LoVo (cell line): ENCODE results near the gene MOB3B.
"Not testable (repeated sequence)": the region's sequence is repeated elsewhere in the genome, so short reads cannot be mapped to it uniquely, and the experiment has no call there.

Source experiments
- DNase-seq: peaks from one replicate; pipeline ENCODE4 v3.0.0-alpha.2; 2016; ENCODE audit warnings: low spot score

MOB3B gene

DNA sequence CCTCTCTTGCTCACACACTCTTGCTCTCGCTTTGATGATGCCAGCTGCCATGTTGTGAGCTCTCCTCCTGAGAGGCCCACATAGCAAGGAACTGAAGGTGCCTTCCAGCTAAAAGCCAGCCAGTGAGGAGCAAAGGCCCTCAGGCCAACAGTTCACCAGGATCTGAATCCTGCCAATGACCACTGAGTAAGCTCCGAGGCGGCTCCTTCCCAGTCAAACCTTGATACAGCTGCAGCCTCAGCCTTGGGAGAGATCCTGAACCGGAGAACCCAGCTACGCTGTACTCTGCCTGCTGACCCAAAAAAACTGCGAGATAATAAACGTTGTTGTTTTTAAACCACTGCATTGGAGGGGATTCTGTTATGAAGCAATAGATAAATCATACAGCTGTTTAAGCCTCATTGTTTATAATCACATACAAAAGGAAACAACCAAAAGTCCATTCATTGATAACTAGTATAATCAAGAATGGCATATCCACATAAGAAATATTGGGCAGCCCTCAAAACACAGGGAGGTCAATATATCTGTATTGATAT lies 54.5 kb downstream of the MOB3B start:
- no peak for DNase-seq

DNA sequence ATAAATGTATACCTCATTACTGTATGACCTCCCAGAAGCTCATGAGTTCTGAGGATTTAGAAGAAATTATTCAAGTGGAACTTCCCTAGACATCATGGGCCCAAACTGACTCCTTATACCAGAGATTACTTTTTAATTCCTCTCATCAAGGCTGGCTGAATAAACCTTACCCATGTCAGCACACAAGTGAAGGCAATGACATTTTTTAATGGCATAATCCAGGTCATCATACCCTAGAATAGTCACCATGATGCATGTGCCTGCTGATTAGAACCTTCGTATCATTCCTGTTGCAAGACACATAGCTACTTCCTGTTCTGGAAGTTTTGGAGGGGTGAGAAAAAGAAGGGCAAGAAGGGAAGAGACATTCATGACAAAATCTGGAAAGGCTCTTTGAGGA lies 55.3 kb downstream of the MOB3B start:
- no peak for DNase-seq

- no peak for DNase-seq
Measured at GRCh38 chr9:27473111-27473529, 56.5 kb downstream of the MOB3B start.

DNA sequence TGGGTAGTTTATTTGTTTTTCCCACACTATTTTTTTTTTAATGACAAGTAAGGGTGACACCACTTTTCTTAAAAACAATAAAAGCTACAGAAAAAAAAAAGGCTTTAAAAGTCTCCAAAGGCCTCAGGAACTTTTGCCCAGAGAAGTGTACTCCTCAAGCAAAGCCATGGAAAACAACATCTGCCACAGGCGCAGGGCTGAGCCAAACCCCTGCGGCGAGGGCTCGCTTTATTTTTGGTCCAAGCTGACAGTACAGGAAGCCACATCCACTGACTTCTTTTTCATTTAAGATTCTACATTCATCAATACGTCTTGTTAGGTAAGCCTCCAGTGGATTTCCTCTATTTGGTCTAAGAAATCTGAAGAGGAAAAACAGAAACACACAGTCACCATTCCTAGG lies 57.4 kb downstream of the MOB3B start:
- DNase-seq: no peak

- no peak for DNase-seq
Measured at GRCh38 chr9:27471789-27472188, 57.8 kb downstream of the MOB3B start.

DNA sequence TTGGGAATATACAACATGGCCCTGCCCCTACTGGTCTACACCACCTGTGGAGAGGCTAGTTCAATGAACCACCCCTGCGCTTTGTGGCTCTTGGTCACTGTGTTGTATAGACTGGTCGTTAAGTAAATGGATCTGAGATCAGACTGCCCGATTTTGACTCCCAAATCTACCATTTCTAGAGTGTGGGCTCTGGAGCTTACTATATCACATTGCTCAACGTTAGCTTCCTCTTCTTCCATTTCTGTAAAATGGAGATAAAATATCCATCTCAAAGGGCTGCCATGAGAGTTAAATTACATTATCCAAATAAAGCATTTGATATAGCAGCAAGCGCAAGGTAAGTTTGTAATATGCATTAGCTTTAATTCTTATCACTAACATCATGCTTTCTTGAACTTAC lies 58.2 kb downstream of the MOB3B start:
- DNase-seq: no peak

- no peak for DNase-seq
Measured at GRCh38 chr9:27470291-27470856, 59.2 kb downstream of the MOB3B start.

DNA sequence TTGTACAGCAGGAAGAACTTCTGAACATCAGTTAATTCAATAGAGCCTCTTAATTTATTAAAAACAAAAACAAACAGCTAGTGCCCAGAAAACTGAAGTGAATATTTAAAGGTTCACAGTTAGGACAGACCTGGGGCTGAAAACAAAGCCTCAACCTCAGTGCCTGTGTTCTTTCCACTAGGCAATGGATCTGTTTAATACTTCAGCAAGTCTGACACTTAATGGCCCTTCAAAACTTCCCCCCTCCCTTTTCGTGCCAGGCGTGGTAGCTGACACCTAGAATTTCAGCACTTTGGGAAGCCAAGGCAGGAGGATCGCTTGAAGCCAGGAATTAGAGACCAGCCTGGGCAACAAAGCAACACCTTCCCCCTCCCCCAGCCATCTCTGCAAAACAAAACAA lies 60.1 kb downstream of the MOB3B start:
- DNase-seq: no peak

DNA sequence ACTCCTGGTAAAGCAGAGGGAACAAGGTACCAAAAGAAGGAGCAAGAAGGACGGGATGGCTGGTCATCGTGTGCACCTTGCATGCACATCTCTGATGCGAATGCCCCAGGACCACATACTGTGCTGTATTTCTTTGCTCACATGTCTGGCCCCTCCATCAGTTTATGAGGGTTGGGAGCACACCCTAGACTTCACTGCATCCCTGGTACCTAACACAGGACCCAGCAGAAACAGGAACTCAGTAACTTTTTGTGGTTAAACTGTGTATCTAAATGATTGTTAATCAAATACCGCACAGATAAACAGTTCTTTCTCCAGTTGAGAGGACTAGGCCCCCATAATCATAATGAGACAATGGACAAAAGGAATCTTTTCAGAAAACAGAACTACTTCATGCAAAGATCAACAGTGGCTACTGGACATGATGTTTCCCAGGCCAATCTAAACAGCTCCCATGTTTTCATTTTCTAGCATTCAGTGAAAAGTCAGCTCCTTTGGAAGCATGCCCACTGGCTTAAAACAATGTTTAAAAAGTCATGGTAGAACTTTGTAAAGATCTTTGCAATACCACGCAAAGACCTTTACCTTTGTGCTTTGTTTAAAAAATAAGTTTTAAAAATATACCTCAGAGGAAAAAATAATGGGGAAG lies 61.0 kb downstream of the MOB3B start:
- no peak for DNase-seq

GRCh38 chr9:27468000-27468399 lies 61.6 kb downstream of the MOB3B start:
- no peak for DNase-seq

- no peak for DNase-seq
Measured at GRCh38 chr9:27467486-27467885, 62.1 kb downstream of the MOB3B start.

GRCh38 chr9:27466516-27466915 lies 63.1 kb downstream of the MOB3B start:
- DNase-seq: not testable (repeated sequence)

GRCh38 chr9:27464950-27465349 lies 64.7 kb downstream of the MOB3B start:
- DNase-seq: not testable (repeated sequence)

GRCh38 chr9:27462846-27463245 lies 66.8 kb downstream of the MOB3B start:
- no peak for DNase-seq

DNA sequence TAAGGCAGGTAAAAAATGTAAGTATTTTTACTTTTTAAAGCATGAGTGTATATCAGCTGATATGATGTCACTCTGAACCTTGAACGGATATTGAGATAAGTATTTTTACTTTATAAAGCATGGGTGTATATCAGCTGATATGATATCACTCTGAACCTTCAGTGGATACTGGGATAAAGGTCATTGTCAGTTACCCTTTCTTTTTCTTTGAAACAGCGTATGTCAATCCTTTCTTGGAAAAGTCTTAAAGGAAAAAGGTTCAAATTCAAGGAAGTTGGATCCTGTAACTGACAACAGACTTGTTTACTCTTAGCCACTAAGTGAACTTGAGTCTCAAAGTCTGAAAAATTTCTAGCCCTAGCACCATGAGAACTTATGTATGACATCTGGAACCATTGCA lies 67.2 kb downstream of the MOB3B start:
- no peak for DNase-seq

GRCh38 chr9:27460226-27461023 lies 69.2 kb downstream of the MOB3B start:
- DNase-seq: no peak

DNA sequence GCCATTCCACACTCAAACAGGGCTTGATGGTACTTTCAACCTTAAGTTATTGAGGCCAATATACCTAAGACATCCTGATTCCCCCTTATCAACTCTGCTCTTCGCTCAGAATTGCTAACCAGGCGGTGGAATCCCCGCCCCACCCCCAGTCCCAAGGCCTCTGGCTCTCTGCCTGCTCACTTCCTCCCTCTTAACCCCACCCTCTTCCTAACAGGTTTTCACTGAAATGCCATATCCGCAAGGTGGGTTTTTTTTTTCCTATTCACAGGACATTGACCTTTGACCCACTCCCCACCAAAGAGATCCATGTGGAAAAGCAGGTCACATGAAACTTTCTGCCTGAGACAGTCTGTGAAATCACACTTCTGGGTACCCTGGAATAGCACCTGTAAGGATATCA lies 72.2 kb downstream of the MOB3B start:
- peak; percentile 0 for DNase-seq

DNA sequence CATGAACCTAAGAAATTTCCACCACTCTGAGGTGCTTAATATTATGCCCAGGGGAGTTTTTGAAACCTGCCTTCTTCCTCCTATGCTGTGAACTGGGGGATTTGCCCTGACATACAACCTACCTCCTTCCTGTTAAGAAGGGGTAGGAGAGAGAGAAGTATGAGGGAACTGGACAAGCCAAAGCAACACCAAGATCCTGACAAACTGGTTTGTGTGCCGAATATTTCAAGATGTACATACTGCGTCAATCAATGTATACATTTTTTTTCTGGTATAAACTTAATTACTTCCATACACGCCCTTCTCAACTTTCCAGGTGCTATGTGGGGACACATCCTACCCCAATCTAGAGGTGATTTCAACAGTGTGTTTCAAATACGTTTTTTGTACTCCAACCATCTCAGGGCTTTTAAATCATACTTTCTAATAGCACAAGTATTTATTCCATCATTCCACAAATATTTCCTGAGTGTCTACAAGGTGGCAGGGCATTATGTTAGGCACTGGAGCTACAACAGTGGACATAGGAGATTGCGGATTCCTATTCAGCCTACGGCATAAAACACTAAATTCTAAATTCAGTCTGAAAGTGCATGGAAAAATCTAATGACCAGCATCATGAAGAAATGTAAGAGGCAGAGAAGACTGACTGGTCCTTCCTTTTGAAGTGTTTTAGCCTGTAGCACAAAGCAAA lies 75.6 kb downstream of the MOB3B start:
- no peak for DNase-seq

DNA sequence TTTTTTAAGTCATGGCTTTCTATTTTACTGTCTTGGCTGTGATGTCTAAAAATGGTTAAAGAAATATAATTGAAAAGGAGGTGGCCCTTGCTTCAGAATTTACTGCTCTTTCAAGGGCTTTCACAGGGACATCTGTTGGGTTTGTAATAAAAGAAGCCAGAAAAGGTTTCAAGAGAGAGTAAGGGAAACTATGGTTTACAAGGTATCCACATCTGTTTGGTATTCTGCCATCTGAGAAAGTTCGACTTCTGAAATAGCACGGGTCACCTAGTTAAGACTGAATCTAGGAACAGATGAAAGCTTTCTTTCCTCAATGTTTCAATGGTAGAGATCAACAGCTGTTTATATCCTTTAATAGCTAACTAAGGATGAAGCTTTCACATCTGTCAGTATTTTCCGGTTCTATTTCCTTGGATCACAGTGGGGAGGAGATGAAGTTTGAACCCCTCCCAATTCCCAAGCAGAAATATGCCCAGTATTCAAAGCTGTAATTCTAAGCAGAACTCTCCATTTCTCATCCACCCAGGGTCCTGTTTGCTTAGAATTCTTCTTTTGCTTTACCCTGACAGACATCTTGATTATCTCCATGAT lies 78.3 kb downstream of the MOB3B start:
- DNase-seq: no peak

GRCh38 chr9:27450752-27451151 lies 78.9 kb downstream of the MOB3B start:
- DNase-seq: no peak

DNA sequence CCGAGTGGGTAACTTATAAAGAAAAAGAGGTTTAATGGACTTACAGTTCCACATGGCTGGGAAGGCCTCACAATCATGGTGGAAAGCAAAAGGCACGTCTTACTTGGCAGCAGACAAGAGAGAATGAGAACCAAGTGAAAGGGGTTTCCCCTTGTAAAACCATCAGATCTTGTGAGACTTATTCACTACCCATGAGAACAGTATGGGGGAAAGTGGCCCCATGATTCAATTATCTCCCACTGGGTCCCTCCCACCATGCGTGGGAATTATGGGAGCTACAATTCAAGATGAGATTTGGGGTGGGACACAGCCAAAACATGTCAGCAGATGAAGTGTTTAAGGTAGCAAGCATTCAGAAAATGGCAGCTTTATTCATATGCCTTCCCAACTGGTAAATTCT lies 81.3 kb downstream of the MOB3B start:
- not testable (repeated sequence) for DNase-seq

DNA sequence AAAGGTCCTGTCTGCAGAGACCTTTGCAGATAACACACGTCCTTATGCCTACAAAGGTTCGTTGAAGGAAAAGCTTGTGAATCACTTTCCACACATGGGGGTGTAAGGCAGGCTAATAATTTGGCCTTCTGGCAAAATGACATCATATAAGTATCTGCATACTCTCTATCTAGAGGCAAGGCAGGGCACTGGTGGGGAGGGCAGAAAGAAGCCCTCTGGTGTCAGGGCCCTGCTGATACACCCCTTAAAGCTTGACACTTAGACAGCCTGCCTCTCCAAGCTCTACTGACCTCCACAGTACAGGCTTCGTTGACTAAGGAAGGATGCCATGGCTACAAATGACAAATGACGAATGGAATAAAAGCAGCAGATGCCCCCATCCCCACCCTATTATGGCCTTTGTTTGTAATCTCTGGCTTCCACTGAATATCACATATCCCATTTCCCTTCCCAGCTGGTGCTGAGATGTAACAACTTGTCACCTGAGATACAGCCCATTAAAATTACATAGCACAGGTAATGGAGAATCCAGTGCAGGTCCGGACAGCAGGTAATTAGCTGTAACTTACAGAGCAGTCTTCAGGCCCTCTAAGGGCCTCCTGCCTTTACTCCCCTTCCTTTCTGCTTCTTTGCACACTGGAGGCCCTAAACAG lies 82.5 kb downstream of the MOB3B start:
- no peak for DNase-seq
